NCI-H526 (cell line): ENCODE measurements around the gene SARDH.

Experiments used
- DNase-seq, 2 experiments: peaks; one replicate each; lab custom pipeline; 2025; lab: John Stamatoyannopoulos, UW

Gene SARDH

DNA sequence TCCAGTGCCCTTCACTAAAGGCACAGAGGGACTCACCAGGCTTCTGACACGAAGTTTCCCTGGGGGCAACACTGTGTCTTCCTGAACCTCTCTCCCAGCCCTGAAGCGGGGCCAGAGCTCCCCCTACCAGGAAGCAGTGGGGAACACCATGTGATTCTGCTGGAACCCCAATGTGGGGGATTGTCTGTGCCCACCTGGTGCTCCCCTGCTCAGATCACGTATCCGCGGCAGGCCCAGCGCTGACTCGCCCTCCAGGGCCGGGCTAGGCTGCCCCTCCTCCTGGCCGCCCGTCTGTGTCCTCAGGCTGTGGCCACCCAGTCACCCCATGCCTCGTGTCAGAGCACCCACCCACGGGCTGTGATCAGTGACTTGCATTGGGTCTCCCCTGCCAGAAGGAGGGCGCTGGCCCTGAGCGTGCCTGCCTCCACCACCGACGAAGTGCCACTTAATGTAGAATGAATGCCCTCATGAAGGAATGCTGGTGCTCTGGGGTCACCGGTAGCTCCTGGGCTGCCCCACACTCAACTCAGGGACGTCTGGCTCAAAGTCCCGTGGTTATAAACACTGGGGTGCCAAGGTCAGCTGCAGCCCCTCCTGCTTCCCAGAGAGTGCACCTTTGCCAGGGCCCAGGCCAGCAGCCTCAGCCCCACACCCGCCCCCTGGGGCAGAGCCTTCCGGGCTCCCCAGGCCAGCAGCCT lies 22.1 kb downstream of the SARDH start:
- DNase-seq: no peak

DNA sequence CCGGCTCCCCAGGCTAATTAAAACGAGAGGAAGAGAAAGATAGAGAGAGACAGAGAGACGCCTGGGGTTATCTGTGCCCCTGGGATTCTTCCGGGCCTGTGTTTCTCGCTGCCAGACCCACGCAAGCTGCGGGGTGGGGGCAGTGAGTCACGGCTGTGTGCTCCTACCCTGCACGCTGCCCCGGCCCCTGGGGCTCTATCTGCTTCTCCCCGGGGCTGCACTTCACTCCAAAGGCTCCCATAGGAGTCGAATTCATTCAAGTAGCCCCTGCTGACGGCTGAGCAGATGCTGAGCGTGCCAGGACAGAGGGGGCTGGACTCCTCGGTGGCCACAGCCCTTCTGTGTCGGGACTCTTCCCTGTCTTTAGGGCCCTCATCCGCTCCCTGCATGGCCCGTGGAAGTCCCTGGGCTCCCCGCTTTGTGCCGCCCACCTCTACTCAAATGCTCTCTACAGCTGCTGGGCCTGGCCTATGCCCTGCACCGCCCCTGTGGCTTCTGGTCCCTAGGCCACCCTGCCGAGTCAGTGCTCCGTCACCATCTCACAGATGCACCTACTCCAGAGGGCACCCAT lies 22.8 kb downstream of the SARDH start:
- DNase-seq: no peak

DNA sequence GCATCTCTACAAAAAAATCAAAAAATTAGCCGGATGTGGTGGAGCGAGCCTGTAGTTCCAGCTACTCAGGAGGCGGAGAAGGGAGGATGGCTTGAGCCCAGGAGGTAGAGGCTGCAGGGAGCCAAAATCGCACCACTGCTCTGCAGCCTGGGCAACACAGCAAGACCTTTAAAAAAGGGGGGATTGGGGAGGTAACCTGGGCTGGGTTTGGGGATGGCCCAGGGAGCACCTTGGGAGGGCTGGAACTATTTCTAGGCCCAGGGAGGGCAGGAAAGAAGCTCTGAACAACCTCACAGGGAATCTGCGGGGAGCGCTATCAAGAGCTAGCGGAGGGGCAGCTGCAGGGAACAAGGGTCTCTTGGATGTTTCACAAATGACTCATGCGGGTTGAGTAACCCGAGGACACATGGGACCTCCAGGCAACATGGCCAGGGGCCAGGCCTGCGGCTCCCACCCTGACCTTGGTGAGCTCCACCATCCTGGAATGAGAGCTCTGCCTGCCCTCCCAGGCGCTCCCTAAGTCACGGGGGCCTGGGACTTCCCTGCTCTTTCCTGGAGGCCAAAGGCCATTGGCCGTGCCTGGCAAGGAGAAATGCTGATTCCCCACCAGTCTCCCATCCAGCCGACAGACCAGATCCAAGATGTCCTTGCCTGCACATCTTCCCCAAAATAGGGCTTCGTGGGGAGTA lies 23.4 kb downstream of the SARDH start:
- no peak for DNase-seq

DNA sequence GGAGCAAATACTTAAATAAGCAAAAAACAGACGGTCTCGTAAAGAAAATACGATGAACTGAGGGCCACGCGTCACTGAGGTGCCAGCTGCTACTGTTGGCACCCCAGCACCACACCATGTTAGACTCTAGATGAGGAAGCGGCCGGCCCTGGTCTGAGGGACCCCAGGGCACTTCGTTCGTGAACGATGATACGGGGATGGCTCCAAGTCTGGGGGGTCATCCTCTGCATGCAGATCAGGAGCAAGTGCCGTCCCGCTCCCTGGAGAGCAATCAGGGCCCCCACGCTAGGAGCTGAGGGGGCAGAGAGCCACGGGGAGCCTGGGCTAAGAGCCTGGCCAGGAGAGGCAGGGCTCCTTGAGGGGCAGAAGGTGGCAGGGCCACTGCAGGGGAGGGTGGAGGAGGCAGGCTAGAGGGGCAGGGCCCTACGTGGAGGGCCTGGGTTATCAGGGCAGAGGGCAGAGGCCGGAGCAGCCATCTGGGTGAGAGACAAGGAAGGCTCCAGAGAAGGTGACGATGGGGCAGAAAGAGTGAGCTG lies 24.1 kb downstream of the SARDH start:
- DNase-seq: no peak

DNA sequence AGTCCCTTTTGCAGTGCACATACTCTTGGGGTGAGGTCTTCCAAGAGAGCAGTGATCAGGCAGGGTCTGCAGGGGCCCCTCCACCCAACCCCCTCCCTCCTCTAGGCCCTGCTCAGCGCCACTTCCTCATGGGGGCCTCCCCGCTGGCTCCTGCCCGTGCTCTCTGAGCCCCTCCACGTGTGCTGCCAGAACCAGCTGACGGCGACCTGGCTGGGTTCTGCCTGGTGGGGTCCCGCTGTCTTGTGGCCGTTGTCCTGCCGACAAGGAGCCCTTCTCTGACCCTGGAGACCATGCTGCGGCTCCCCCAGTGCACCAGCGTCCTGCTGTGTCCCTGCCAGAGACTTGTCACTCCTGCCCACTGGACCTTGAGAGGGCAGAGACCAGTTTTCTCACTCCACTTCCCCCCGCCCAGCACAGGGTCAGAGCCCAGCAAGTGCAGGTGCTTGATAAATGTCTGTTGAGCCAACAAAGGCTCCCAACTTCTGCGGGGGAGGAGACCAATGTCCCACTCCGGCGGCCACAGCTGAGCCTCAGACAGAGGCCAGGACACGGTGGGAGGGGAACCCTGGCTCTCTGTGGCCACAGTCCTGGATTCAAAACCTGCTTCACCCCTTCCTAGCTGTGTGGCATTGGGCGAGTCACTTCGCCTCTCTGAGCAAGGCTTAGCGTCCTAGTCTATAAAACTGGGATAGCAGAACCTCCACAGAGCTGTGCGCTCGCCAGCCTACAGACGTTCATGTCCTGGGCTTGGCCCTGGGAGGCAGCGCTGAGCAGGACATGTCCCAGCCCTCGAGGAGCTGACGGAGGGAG lies 24.8 kb downstream of the SARDH start:
- DNase-seq: no peak

DNA sequence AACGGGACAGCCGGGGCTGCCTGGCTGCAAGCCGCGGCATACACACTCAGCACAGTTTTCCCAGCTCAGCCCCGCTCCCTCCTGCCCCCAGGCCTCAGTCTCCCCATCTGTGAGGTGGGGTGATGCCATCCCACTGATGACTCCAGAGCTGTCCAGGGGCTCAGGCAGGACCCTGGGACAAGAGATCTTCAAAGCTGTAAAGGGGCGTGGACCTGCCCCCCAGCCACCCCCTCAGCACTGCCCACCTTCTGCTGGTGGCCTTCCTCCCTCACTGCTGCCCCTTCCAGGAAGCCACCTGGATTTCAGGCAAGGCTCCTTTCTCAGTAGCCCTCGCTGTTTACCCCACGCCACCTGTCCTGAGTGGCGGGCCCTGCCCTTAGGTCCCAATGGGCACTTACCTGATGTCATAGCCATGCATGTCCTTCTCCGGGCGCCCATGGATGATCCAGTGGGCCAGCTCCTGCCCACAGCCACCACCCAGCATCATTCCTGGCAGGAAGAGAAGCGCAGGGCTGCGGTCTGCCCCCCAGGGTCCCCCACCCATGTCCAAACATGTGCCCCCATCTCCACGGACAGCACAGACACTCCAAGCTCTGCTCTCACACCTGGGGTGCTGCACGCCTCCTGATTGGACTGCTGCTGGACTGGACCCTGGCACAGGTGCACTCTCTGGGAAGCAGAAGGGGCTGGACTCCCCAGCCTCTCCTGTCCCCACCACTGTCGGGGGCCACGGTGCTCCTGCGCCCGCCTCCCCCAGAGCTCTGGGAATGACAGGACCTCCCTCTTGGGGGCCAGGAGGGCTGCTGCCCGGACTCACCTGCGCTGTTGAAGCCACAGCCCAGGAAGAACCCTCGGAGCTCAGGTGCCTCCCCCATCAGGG lies 25.7 kb downstream of the SARDH start:
- DNase-seq: no peak

DNA sequence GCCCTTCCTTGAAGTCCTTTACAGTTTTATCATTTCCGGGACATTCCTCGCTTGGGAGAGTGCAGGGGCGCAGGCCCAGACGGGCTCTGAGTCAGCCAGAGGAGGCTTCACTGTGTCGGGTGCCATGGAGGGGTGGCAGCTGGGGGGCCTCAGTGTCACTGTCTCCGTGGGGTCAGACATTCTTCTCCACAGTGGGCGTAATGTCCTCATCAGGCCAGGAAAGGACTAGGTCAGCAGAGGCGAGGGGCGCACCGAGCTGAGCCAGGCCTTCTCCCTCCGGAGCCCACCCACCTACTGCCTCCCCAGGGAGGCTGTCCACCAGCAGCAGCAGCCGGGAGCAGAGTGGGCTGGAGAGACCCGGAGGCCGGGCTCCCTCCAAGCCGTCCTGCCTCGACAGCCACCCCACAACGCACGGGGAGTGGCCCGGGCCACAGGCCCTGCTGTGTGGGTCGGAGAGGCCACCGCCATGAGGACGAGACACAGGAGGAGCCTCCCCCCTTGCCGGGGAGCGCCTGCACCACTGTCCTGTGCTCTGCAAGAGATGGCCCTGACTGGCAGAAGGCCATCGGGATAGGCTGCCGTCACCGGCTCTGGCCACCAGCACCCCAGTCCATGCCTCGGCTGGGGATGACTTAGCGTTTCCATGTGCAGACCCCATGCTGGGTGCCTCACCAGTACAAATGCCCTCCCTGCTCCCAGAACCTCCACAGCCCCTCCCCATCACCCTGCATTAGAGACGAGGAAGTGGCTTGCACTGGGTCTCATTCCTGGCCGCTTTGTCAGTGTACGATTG lies 26.5 kb downstream of the SARDH start:
- no peak for DNase-seq

DNA sequence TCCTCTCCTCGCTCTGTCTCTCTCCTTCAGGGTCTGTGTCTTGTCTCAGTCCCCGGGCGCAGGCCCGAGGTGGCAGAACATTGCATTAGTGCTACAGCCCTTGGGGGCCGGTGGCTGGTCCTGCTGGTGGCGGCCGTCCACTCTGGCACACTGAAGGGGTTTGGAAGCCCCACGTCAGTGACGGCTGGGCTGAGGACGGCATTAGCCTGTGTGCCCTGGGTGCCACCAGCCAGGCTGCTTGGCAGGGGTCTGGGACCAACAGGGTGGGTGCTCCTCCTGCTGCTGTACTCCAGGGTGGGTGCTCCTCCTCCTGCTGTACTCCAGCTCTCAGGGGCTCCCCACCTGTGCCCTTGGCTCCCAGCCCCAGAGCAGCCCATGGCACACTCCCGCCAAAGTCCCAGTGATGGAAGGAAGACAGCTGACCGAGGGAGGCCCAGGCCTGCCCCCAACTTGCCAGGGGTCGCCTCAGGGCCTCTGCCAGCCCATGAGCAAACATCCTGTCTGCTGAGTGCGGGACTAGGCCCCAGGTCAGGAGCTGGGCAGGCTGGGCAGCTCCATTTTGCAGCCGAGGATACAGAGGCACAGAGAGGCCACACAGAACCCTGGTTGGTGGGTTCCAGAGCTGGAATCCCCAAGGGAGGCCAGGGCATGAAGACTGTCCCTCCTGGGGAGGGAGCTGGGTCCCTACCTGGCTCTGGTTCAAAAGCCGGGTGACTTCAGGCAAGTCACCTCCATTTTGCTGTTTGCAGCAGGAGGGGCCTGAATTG lies 27.3 kb downstream of the SARDH start:
- no peak for DNase-seq

DNA sequence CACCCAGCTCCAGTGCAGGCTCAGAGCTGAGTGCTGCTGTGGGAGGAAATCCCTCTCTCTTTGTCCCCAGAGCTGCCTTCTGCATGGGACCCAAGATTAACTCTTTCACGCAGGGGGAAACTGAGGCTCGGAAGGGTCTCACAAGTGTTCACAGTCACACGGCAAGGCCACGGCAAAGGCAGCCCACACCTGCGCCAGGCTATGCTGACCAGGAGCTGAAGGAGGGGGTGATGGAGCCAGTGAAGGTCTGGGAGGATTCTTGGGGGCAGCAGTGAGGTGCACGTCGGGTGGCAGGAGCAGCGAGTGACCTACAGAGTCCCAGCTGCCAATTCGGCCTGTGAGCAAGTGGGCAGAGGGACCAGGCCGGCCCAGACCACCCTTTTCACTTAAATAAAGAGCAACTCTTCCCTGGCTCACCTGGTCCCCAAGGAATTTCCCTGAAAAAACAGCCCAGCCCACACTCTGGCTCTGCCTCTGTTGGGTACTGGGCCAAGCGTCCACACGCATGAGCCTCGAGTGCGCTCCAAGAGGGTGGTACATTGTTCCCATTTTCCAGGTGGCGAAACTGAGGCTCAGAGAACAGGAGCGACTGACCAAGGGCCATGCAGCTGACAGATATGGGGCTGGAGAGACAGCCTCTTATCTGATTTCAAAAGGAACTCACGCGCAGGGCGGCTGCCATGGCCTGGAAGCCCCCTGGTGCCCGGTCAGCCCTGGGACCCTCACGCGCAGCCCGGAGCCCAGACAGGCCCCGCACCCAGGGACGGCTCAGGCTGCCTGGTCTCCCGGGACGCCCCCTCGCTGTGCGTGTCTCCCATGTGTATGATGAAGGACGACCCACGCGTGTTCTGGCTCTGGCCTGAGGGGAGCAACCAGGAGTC lies 28.2 kb downstream of the SARDH start:
- no peak for DNase-seq

DNA sequence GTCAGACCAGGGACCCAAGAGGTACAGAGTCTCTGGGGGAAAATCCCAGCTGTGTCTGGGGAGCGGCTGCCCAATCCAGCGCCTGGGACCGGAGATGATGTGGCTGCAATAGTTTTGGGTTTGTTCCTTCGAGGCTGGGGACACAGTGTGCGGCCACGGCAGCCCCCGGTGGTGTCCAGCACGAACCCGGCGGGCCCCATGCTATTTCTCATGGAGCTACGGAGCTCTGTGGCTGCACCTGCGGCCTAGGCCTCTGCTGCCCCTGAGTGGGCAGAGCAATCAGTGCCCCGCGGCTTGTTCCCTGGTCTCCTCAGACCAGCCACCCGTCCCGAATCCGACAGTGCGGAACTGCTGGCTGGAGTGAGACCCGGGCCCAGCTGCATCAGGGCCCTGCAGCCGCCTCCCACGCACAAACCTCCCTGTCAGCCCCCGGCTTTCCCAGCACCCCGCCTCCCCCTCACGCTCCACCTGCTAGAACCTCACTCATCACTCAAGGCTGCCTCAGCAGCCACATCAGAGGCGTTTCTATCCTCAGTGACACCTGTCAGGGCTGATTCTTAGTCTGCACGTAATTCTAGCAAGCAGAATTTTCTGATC lies 29.0 kb downstream of the SARDH start:
- peak in 1 of 2 experiments; percentile 34 for DNase-seq

DNA sequence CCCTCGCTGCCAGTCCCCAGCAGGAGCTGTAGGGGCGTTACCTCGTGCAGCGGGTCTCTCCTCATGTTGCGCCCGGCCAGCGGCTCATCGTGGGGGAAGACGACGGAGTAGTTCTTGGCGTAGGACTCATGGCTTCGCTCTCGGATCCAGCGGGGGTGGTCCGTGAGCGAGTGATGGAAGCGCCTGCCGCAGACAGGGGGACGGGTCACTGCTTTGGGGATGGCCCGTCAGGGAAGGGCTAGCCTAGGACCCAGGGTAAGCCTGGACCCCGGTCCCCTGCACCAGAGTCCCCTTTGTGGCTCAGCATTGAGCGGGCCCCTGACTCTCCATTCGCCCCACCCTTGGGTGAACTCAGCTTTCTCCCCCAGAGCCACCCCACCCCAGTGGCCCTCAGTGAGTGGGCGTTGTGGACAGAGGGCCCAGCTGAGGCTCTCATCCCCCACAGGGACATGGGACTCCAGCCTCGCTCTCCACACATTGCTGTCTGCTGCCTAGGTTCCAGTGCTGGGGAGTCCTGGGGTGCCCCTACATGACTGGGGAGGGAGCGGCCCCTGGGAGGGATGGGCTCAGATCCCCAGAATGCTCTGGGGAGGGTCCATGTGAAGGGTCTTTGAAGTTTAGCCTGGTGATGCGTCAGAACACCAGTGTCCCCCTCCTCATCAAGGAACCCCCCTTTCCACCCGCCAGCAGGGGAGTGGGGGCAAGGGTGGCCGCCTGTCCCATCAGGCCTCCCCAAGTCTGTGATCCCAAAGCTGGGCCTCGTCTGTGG lies 29.7 kb downstream of the SARDH start:
- DNase-seq: no peak

DNA sequence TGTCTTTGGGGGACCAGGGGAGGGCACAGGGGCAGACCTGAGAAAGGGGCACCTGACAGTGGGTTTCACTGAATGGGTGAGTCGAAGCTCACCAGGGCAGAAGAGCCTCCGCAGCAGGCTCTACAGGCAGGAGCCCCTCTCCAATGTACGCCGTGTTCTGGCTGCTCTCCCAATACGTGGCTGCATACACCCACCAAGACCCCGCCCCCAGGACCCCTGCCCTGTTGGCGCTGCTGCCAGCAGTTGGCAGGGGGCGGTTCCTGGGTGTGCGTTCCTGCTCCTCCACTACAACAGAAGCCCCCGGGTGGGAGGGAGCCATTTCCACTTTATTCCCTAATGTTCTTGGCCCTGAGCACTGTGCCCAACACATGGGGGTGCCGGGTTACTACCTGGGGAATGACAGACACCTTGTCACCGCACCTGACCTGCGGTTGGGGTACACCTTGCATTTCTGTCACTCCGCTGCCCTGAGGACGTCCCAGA lies 30.3 kb downstream of the SARDH start:
- DNase-seq: no peak

DNA sequence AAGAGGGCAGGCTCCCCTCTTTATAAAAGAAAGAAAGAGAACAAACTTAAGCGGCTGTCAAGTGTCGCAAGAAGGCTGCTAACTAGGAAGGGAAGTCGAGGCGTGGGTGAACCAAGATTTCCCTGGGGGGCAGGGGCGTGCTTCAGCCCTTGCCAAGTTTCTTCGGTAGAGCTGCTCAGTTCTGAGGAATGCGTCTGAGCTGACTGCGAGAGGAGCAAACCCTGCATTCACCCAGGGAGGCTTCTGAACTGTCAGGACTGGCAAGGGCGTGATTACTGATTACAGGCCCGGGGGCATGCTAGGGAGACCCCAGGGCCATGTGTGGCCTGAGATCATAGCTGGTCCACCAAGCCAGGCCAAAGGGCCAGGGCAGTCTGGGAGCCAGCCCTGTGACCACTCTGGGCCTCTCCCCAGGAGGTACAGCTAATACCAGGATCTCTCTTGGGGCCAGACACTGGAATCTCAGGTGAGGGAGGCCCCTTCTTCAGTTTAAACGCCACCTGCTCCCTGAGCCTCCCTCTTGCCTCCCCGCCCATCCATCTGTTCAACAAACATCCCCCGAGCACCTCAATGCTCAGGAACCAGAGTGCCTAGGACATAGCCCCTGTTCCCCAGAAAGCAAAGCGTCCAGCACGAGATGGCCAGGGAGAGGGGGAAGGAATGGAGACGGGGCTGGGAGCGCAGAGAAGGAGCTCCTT lies 30.9 kb downstream of the SARDH start:
- DNase-seq: no peak

DNA sequence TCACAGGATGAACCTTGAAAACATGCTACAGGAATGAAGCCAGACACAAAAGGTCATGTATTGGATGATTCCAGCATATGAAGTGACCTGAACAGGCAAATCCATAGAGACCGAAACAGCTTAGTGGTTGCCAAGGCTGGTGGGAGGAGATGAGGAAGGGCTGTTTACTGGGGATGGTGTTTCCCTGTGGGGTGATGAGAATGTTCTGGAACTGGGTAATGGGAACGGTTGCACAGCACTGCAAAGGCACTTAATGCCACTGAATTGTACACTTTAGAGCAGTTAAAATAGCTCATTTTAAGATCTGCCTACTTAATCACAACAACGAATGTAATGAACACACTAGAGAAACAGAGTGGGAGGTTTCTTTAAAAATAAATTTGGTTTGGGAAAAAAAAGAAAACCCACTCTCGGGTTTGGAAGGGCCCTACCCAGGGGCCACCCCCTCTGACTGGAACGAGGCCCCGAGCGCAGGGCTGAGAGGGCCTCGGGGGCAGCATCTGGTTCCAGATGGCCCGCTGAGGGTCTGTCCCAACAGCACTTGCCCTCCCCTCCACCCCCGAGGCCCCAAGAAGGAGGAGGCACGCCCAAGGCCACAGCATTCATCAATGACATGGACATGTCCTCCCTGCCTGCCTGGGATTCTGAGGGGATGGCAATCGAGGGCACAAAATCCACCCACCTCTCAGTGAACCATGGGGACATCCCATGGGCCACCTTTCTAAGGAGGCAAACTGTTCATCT lies 31.7 kb downstream of the SARDH start:
- no peak for DNase-seq

DNA sequence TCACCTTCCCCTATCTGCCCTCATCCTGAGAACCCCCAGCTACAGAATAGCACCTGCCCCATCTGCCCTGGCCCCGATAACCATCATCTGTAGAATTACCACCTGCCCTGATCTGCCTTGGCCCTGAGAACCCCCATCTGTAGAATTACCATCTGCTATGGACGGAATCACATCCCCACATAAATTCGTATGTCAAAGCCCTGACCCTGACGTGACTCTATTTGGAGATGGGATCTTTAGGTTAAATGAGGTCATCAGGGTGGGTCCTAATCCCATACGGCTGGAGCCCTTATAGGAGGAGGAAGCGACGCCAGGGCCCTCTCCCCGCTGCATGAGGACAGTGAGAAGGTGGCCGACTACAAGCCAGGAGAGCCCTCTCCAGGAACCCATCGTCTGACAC lies 32.6 kb downstream of the SARDH start:
- DNase-seq: no peak

DNA sequence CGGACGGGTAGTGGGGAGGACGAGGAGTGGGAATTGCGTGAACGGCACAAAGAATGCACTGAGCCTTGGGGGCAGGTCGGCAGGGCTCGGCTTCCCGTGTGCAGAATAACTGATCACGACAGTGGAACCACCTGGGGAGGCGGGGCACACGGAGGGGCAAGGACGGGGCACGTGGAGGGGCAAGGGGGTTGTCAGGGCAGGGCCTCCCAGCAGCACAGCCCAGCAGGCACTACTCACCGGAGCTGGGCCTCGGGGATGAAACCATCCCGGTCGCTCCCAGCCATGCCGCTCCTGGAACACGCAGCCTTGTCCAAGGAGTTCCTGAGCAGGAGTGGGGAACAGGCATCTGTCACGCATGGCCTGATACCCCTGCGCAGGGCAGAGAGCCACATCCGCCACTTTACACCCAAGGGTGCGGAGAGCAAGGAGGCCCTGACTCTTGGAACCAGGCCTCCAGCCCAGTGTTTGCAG lies 33.4 kb downstream of the SARDH start:
- no peak for DNase-seq
